CD4-positive, alpha-beta memory T cell (primary cell): ENCODE data around the gene PRUNE1. TPM values are rescaled to one million over a fixed set of nuclear protein-coding genes. Genes with fewer than 3 reads are reported as not detected.

Experiments
- CTCF ChIA-PET: fragments of 350-600 bp; sonication (Branson Sonifier 250); formaldehyde crosslinking; loops from one replicate; lab custom pipeline; 2021; ENCODE audit warnings: inconsistent platforms; ENCODE audit not compliant: partially characterized antibody; lab: Charles Lee
- POLR2A ChIA-PET: fragments of 350-600 bp; sonication (Branson Sonifier 250); formaldehyde crosslinking; loops from one replicate; lab custom pipeline; 2021; ENCODE audit not compliant: partially characterized antibody; lab: Charles Lee
- DNase-seq, 5 donors: peaks; one replicate each; pipeline versions ENCODE4 v3.0.0 to v3.0.0-alpha.2; 2020 to 2022; ENCODE audit warnings: mixed read lengths in 1 of 5
- H3K27ac ChIP-seq: one replicate; pipeline ENCODE4 v1.7.0; 2013; ENCODE audit warnings: low read depth, low read length
- H3K27me3 ChIP-seq: 2 replicates; pipeline ENCODE4 v1.7.0; 2013; ENCODE audit warnings: mild to moderate bottlenecking, low read length, moderate library complexity; ENCODE audit not compliant: insufficient read depth
- H3K36me3 ChIP-seq: 2 replicates; pipeline ENCODE4 v1.7.0; 2013; ENCODE audit warnings: mild to moderate bottlenecking, low read length, moderate library complexity; ENCODE audit not compliant: insufficient read depth
- H3K4me1 ChIP-seq: 2 replicates; pipeline ENCODE4 v1.7.0; 2013; ENCODE audit warnings: mild to moderate bottlenecking, low read length, moderate library complexity; ENCODE audit not compliant: insufficient read depth
- H3K4me3 ChIP-seq, 2 donors: one replicate each; pipeline ENCODE4 v1.7.0; 2013; ENCODE audit warnings: low read length in 2 of 2, mild to moderate bottlenecking in 1 of 2
- H3K9me3 ChIP-seq, 2 donors: one replicate each; pipeline ENCODE4 v1.7.0; 2013; ENCODE audit warnings: low read length in 2 of 2, control low read depth in 1 of 2; ENCODE audit not compliant: control insufficient read depth in 1 of 2
- H3K27ac Mint-ChIP-seq, 7 donors: one replicate each; pipeline ENCODE4 v1.8.0; 2020 to 2021; ENCODE audit warnings: mixed read lengths in 7 of 7, mild to moderate bottlenecking in 6 of 7, inconsistent platforms in 3 of 7, moderate library complexity in 3 of 7
- H3K27me3 Mint-ChIP-seq, 2 donors: one replicate each; pipeline ENCODE4 v1.8.0; 2020 to 2021; ENCODE audit warnings: mixed read lengths in 2 of 2
- H3K36me3 Mint-ChIP-seq, 2 donors: one replicate each; pipeline ENCODE4 v1.8.0; 2020 to 2021; ENCODE audit warnings: mixed read lengths in 2 of 2, inconsistent platforms in 1 of 2, mild to moderate bottlenecking in 1 of 2
- H3K4me1 Mint-ChIP-seq, 4 donors: one replicate each; pipeline ENCODE4 v1.8.0; 2020 to 2021; ENCODE audit warnings: mixed read lengths in 4 of 4, mild to moderate bottlenecking in 1 of 4
- H3K4me3 Mint-ChIP-seq, 8 donors: one replicate each; pipeline ENCODE4 v1.8.0; 2020 to 2021; ENCODE audit warnings: mixed read lengths in 8 of 8, mild to moderate bottlenecking in 7 of 8, moderate library complexity in 6 of 8, inconsistent platforms in 3 of 8
- H3K9me3 Mint-ChIP-seq, 8 donors: one replicate each; pipeline ENCODE4 v1.8.0; 2020 to 2021; ENCODE audit warnings: mixed read lengths in 8 of 8, mild to moderate bottlenecking in 5 of 8, inconsistent platforms in 3 of 8, moderate library complexity in 1 of 8
- intact Hi-C: fragments of 100-400 bp; cut with micrococcal nuclease; formaldehyde crosslinking; loops from one replicate; pipeline ENCODE4 v1.15.1; 2023
- polyA plus RNA-seq, 2 donors: library from polyadenylated mRNA; unstranded; fragments of 300-500 nt; fragmentation: Illumina TruSeq; gene quantifications; one replicate each; pipeline ENCODE4 v1.2.3, GENCODE V29; 2021
- total RNA-seq, 2 experiments: library from RNA; stranded (reverse); gene quantifications; one replicate each; pipeline ENCODE4 v1.2.3, GENCODE V29; 2021

Gene PRUNE1
- total and polyA plus RNA-seq, 4 experiments from 2014 or later: 35.0 to 59.0 (median 45.7) TPM

GRCh38 chr1:150976879-150977694 is 31.2 kb upstream of the PRUNE1 start:
- DNase-seq: peak; percentile 51 to 78 (median 60)
- H3K36me3 Mint-ChIP-seq: peaks cover 0 to 11% of the 10 kb centered on the region in 2 donors
- H3K27me3 Mint-ChIP-seq: no peaks in the 10 kb centered on the region
- H3K4me3 Mint-ChIP-seq: peak overlapping the region; percentile 50 to 85 (median 76)
- Histone ChIP-seq H3K9me3 (no peaks in the 10 kb centered on the region), H3K4me1 (peaks cover 56% of the 10 kb centered on the region), H3K4me3 (no peak overlapping the region), H3K27ac (peak overlapping the region; percentile 42), H3K27me3 (no peaks in the 10 kb centered on the region), H3K36me3 (no peaks in the 10 kb centered on the region)
- ChIA-PET CTCF (interaction anchor here (0.5 to 15.8 kb wide), 7 partner anchors 9 to 180 kb away, joined by 3 to 255 read pairs (median 5); partner anchors contain the start of genes MINDY1, SETDB1 and TNFAIP8L2), POLR2A (interaction anchor here (0.7 to 4.1 kb wide), 12 partner anchors 8 to 613 kb away, joined by 3 to 30 read pairs (median 3); partner anchors contain the start of genes C1orf56, MINDY1 and RPRD2)
- H3K4me1 Mint-ChIP-seq: peaks cover 33 to 61% (median 46%) of the 10 kb centered on the region in 4 donors
- no peaks in the 10 kb centered on the region for H3K9me3 Mint-ChIP-seq
- intact Hi-C loops: loop anchor here (10.0 kb wide), 1 partner anchor 512 kb away; no protein-coding TSS in a partner anchor
- H3K27ac Mint-ChIP-seq: peak overlapping the region; percentile 86 to 94 (median 90)

DNA sequence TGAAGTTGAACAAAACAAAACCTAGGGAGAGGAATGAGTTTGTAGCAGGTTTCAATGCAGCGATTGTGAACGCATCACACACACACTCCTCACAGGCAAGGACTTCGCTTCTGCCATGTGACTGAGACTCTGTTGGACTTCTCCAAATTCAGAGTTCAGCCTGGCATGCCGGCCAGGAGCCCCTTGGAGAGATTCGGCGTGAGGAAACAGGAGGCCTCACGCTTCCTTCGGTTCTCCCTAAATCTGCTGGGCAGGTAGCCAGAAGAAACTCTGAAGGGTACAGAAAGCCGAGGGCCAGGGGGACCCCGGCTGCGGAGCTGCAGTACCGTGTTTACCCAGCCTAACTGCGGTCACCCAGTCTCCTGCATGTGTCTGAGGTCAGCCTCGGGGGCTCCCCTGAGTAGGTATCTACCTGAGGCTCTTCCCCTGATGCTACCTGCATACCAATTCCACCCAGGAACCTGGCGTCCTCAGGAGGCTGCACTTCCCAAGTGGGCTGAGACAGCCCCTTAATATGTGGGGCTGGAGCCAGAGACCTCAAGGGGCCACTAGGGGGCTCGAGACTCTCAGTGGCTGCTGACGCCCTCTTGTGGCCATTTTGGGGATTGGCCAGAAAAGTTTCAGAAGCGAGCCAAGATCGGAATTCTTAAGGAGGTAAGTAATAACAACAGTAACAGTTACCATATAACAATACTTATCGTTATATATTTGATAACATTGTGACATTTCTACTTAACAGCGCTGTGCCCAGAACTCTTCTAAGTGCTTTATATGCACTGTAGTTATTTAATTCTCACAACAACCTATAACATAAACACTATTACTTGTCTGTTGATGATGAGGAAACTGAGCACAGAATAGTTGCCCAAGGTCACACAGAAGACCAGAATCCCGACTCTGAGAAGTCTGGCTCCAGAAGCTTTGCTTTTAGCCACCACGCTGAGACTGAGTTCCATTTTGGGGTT is 28.9 kb upstream of the PRUNE1 start:
- Histone ChIP-seq H3K27ac (peak overlapping the region; percentile 11), H3K9me3 (no peaks in the 10 kb centered on the region), H3K4me1 (peaks cover 39% of the 10 kb centered on the region), H3K27me3 (no peaks in the 10 kb centered on the region), H3K36me3 (no peaks in the 10 kb centered on the region), H3K4me3 (peak overlapping the region in 1 of 2 donors; percentile 52)
- H3K4me3 Mint-ChIP-seq: peak overlapping the region in 4 of 8 donors; percentile 29 to 59 (median 41)
- H3K36me3 Mint-ChIP-seq: peaks cover 0 to 3% of the 10 kb centered on the region in 2 donors
- peaks cover 20 to 44% (median 31%) of the 10 kb centered on the region in 4 donors for H3K4me1 Mint-ChIP-seq
- ChIA-PET CTCF (interaction anchor here (0.6 to 15.8 kb wide), 9 partner anchors 9 to 79 kb away, joined by 3 to 255 read pairs (median 5); partner anchors contain the start of gene MINDY1), POLR2A (interaction anchor here (0.7 to 1.5 kb wide), 4 partner anchors 11 to 29 kb away, joined by 3 to 4 read pairs (median 4); partner anchors contain the start of gene MINDY1)
- intact Hi-C loops: loop anchor here (1.0 to 10.0 kb wide), 5 partner anchors 17 to 724 kb away; partner anchors contain the start of genes MINDY1 and TNFAIP8L2
- DNase-seq: peak; percentile 83 to 87 (median 85)
- H3K27ac Mint-ChIP-seq: peak overlapping the region in 6 of 7 donors; percentile 48 to 83 (median 64)
- no peaks in the 10 kb centered on the region for H3K9me3 Mint-ChIP-seq
- no peaks in the 10 kb centered on the region for H3K27me3 Mint-ChIP-seq

GRCh38 chr1:150981177-150981804 is 27.0 kb upstream of the PRUNE1 start:
- no peaks in the 10 kb centered on the region for H3K36me3 Mint-ChIP-seq
- no peaks in the 10 kb centered on the region for H3K36me3 ChIP-seq
- H3K4me3 Mint-ChIP-seq: no peak overlapping the region
- intact Hi-C loops: no loop called here
- H3K9me3 Mint-ChIP-seq: no peaks in the 10 kb centered on the region
- H3K9me3 ChIP-seq: no peaks in the 10 kb centered on the region
- DNase-seq: no peak
- peak overlapping the region in 1 of 7 donors; percentile 30 for H3K27ac Mint-ChIP-seq
- no peak overlapping the region for H3K4me3 ChIP-seq
- H3K27me3 Mint-ChIP-seq: no peaks in the 10 kb centered on the region
- peaks cover 17 to 33% (median 23%) of the 10 kb centered on the region in 4 donors for H3K4me1 Mint-ChIP-seq
- peaks cover 29% of the 10 kb centered on the region for H3K4me1 ChIP-seq
- CTCF ChIA-PET: interaction anchor here (0.7 to 15.8 kb wide), 6 partner anchors 11 to 516 kb away, joined by 4 to 255 read pairs (median 12); partner anchors contain the start of gene MINDY1
- POLR2A ChIA-PET: interaction anchor here (0.7 to 1.5 kb wide), 2 partner anchors 25 kb away, joined by 3 to 4 read pairs; partner anchors contain the start of gene MINDY1
- no peak overlapping the region for H3K27ac ChIP-seq
- H3K27me3 ChIP-seq: no peaks in the 10 kb centered on the region

GRCh38 chr1:150981805-150982712 is 26.2 kb upstream of the PRUNE1 start, which contains the start of gene ANXA9:
TSS of gene ANXA9 (plus strand) at chr1:150982292. CDS start at chr1:150983106, 814 bp downstream.
- Histone ChIP-seq H3K27me3 (no peaks in the 10 kb centered on the region), H3K4me1 (peaks cover 21% of the 10 kb centered on the region), H3K9me3 (no peaks in the 10 kb centered on the region), H3K27ac (no peak within 1 kb of the TSS), H3K4me3 (no peak within 1 kb of the TSS), H3K36me3 (no peaks in the 10 kb centered on the region)
- ChIA-PET POLR2A (interaction anchor here (0.7 kb wide), 1 partner anchor 25 kb away, joined by 3 read pairs; the partner anchor contains the start of gene MINDY1), CTCF (interaction anchor here (1.9 to 15.8 kb wide), 3 partner anchors 12 to 49 kb away, joined by 5 to 255 read pairs (median 26); partner anchors contain the start of gene MINDY1)
- Mint-ChIP-seq H3K27me3 (no peaks in the 10 kb centered on the region), H3K4me3 (no peak within 1 kb of the TSS), H3K36me3 (no peaks in the 10 kb centered on the region), H3K4me1 (peaks cover 10 to 25% (median 16%) of the 10 kb centered on the region in 4 donors), H3K27ac (peak within 1 kb of the TSS in 1 of 7 donors; percentile 30), H3K9me3 (no peaks in the 10 kb centered on the region)
- DNase-seq: no peak
- intact Hi-C loops: no loop called here

DNA sequence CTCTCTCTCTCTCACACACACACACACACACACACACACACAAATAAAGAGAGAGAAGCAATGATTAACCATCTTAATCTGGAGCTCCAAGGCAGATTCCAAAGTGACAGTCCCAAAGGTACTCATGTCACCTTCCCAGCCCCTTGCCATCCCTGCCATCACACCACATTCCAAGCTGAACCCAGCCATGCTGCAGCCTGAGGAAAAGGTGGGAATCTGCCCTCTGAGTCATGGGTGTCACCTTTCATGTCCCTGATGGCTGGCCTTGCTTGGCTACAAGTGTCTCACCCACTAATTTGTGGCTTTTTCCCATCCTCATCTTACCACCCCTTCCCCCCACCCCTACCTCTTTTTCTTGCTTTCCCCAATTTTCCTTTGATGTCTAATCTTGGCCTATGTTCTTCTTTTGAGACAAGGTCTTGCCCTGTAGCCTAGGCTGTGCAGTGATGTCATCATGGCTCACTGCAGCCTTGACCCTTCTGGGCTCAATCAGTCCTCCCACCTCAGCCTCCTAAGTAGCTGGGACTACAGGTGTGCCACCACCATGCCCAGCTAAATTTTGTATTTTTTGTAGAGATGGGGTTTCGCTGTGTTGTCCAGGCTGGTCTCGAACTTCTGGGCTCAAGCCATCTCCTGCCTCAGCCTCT is 22.9 kb upstream of the PRUNE1 start:
- intact Hi-C loops: no loop called here
- Mint-ChIP-seq H3K27me3 (no peaks in the 10 kb centered on the region), H3K9me3 (no peaks in the 10 kb centered on the region), H3K36me3 (no peaks in the 10 kb centered on the region), H3K4me3 (no peak overlapping the region), H3K27ac (peak overlapping the region in 1 of 7 donors; percentile 79), H3K4me1 (peaks cover 0 to 4% (median 0%) of the 10 kb centered on the region in 4 donors)
- CTCF ChIA-PET: interaction anchor here (0.6 to 15.8 kb wide), 4 partner anchors 8 to 272 kb away, joined by 3 to 255 read pairs (median 5); partner anchors contain the start of gene MINDY1
- H3K27ac ChIP-seq: no peak overlapping the region
- POLR2A ChIA-PET: no interaction called here
- no peak for DNase-seq
- no peaks in the 10 kb centered on the region for H3K9me3 ChIP-seq
- H3K4me1 ChIP-seq: no peaks in the 10 kb centered on the region
- no peak overlapping the region for H3K4me3 ChIP-seq
- H3K36me3 ChIP-seq: no peaks in the 10 kb centered on the region
- H3K27me3 ChIP-seq: no peaks in the 10 kb centered on the region
